CD4-positive, alpha-beta T cell treated with Interleukin-4 for 1 hour (primary cell): ENCODE data around the gene DIDO1.
A peak's percentile ranks its signal among the peaks of the same experiment; 100 is the strongest.

Experiments used
- DNase-seq, 2 donors: peaks; one replicate each; pipeline ENCODE4 v3.0.0-alpha.2; 2020 to 2022

Gene DIDO1

DNA sequence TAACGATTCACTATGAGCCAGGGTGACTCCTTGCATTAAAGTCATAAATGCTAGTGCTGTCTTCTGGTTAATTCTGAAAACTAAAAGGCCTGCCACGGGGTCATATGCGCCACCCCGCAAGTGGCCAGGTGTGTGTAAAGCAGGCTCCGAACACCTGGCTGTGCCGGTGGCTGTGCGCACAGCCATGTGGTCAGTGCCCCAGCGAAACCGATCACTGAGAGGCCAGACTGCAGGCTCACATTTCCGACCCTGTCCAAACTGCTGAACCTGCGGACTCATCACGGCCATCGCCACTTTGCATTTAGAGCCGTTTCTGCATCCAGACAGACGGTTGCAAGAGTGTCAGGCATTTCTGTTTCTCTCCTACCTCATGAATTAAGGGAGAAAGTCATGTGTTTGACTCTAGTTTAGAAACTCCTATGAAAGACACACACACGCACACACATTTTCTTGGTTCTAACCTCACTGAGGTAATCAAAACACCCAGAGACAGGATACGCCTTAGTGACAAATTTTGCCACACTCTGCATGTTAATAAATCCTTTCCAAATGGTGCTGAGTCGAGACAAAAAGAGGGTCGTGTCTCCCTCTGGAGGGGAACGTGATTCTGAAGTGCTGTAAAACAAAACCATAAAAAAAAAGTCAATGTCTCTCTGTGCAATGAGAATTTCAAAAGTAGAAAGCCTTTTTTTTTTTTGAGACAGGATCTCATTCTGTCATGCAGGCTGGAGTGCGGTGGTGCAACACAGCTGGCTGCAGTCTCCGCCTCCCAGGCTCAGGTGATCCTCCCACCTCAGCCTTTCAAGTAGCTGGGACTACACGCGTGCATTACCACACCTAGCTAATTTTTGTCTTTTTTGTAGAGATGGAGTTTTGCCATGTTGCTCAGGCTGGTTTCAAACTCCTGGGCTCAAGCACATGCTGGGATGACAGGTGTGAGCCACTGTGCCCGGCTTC is 33.7 kb downstream of the DIDO1 start:
- peak; percentile 15 to 36 for DNase-seq

DNA sequence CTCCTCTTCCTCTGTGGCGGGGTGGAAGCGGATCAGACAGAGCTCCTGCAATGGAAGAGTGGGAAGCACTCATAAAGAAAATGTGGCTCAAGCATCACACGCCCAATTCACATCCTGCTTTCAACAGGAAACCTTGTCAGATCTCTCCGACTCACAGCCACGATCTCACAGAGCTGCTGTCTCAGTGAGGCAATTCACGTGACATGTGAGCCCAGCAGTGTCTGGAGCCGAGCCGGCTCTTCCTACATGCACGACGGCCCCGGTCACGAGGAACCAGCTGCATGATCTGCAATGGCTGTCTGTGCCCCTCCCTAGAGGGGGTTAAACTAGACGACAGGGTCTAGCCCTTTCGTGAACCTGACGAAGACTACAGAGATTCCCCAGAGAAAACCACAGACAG is 35.2 kb downstream of the DIDO1 start:
- peak; percentile 36 to 37 for DNase-seq

DNA sequence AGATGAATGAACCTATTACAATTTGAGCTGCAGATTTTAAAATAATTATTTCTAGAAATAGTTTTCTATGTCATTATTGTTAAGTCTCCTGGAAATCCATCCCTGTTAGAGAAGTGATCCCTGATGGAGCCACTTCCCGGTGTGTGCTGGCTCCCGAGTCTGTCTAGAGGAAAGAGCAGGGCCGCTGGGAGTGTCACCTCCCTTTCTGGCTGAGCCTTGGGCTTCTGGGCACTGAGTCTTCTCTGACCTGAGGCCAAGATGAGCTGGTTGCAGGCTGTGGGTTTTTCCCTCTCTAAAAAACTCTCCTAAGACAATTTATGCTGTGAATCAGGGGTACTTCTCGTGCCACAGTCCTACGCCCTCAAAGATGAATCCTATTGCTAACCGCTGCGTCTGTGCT is 35.9 kb downstream of the DIDO1 start:
- no peak for DNase-seq

DNA sequence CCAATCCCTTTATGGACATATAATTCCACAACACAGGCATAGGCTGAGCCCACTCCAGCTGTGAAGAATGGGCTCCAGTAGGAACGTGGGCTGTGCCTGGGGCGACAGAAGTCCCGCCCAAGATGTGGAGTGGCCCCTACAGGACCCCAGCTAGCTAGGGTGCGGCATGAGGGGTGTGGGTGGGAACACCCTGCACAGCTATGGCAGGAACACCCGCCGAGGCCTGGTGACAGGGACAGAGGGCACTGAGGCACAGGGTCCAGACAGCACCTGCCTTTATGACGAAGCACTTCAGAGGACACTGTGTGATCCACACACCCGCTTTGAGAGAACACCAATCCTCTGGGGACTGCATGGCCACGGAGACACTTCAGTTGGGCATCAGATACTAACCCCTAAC is 36.4 kb downstream of the DIDO1 start:
- no peak for DNase-seq

DNA sequence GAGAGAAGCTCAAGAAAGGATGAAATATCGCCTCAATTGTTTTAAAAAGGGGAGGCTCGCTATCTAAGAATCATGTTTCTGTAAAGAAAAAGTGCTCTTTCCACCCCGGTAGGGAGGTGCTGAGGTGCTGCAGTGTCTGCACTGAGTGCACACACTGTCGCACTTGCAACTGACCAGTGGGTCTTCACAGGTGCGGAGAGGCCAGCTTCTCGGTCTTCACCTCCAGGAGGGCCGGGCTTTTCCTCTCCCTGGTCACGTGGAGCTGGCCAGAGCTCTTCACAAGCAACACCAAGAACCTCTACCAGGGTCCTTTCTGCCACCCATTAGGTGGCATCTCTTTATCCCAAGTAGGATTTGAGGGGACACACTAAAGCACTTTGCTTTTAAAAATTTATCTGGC is 36.9 kb downstream of the DIDO1 start:
- no peak for DNase-seq

DNA sequence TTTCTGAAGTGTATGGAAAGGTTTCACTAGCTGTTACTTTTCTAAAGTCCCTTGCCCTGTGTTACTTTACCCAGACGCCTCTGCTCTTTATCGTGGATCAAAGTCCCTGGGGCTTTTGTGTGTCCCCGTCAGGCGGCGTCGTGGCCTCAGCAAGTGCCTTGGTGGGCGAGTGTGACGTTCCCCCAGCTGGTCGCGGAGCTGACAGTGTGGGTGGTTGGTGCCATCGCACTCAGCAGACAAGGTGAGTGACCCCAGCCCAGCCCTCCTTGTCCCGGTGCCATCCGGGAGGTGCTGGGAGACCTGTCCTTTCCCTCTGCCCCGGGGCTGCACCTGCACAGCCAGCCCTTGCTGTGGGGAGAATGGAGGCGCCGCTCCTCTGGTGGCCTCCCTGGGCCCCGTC is 37.4 kb downstream of the DIDO1 start:
- DNase-seq = no peak

DNA sequence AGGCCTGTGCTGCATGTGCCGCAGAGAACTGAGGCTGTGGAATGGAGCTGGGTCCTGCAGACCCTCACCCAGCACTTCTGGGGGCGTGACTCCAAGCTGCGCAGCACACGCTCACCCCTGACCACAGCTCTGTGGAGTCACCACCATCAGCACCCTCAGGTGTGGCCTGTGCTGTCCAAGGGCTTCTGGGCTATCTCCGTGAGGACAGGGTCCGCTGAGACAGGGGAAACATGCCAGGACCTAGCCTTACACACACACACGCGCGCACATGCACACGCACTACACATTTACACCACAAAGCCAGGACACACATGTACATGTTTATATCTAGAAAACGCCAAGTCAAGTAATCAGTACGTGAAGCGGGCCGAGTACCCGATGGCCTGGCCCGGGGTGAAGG is 37.9 kb downstream of the DIDO1 start:
- DNase-seq = no peak

DNA sequence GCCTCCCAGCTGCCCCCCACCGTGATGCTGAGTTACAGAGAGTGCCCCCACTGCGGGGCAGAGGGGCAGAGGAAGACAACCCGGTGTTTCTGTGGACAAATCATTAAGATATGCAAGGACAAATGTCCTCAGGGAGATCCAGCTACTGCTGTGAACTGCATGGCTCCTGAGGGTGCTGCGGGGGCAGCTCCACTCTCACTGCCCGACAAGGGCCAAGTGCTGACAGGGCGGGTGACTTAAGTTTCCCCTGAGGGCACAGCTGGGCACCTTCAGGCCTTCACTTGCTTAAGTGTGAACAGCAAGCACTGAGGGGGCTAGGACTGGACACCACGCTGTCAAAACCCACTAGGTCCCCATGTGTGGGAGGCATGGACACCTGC is 38.5 kb downstream of the DIDO1 start:
- no peak for DNase-seq

DNA sequence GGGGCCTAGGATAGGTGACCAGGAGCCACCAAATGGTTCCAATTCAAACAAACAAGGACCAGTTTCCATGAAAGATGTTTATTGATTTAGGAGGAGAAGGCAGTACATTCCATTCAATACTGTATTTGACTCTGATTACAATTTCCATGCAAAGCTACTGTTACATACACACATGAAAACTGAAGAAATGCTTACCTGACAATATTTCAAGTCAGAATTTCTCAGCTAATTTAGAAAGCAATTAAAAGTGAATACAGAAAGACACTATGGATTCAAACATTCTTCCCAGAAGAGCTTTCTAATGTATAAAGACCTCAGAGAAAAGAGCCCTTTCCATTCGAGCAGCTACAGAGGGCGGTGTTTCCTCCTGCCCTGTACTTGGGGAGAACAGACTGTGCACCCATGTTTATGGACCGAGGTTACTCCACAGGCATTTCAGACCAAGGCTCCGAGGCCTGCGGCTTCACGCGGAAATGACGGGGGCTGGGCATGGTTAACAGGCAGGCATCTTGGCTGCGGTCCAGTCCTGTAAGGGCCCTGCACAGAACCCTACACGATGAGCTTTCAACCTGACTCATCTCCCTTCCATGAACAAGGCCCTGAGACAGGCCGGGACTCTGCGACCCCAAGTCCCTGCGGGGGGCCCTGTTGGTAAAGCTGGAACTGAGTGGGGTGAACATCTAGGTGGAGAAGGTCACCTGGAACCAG is 39.0 kb downstream of the DIDO1 start:
- peak; percentile 31 to 51 for DNase-seq

DNA sequence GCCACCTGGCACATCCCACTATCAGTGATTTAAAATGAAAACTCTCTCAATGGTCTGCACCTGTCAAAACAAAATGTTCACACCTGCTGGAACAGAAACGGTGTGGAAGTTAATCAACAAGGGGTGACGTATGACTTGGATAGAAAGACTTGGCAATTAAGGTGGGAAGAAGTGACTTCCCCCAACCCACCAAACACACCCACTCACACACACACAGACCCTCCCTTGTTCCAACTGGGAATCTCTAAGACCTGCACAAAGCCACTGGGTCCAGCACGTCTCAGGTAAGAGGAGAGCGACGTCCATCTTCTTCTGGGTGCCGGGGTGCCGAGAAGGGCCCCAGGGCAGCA is 39.6 kb downstream of the DIDO1 start:
- DNase-seq = no peak

DNA sequence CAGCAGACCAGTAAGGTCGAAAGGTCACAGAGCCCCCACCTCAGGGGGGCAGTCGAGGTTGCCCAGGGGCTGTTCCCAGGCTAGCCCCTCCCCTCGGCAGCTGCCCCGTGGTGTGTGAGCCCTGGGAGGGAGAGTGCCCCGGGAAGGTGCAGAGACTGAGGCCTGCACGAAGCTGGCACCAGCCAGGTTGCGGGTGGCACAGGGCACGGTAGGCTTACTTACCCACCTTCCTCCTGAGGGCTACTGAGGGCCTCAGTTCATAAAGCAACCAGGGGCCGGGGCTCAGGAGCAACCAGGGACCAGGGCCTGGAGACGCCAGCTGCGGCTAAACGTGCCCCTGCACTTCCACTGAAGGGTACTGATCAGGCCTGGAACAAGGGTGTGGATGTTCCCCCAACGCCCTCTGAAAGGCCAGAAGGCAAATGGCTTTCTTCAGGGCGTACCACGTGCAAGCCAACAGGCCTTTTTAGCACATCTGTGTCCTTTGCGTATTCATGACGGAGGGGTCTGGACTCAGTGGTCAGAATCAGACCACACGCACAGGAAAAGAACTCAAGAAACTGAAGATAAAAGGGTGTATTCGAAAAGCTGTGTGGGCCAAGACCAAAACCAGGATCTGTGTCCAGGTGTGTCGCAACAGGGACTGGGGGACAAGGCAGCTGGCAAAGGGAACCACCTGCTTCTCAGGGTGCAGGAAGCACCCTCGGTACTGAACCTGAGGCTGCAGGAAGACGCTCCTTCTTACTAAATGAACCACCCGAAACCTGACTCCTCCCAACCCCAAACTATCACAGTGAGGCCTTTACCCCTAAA is 40.2 kb downstream of the DIDO1 start:
- no peak for DNase-seq

DNA sequence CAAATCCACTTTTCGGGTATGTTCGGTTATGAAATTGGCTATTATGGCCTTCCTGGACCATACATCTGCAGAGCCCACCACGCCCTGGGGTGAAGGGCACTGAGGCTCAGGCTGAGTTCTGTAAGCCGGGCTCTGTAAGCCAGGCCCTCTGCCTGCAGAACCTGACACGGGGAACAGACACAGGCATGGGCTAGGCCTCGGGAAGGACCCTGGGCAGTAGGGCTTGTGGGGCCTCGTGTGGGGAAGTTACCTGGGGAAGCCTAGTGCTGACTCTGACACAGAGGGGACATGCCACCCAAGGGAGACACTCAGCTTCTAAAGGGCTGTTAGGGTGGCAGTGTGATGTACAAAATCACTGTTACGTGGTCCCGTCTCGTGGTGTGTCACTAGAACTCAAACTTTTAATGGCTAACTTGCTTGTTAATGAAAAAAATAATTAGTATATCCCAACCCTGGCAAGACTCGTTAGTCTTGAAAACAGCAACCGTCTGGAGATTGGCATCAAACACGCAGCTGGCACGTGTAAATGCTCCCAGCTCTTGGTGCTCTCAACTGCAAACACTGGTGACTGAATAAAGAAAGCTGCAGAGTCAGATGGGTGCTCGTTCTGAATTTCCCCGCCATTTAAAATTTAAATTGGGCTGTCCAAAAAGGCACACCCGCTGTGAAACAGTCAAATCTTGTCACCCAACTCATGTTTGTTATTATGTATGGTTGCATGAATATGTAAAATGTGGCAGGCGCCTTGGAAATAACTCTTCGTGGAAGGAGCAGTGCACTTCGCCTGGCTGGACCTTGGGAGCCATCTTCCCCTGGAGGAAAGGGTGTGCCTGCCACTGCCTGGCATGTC is 41.0 kb downstream of the DIDO1 start:
- no peak for DNase-seq

DNA sequence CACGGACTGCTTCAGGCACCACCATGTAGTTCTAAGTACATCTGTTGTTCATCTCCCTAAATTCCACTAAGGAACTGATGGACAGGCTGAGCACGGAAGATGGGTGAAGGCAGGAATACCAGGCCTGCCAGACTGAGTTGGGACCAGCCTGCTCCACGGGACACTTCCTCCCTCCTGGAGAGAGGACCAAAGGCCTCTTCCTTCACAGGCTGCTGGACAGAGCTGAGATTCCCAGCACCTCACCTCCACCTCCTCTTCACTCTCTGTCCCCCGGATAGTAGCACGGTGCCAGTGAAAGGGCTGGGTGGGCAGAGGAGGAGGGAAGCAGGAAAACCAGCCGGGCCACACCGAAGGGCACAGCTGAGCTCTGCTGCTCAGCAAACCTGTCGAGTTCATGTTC is 41.7 kb downstream of the DIDO1 start:
- DNase-seq = no peak

DNA sequence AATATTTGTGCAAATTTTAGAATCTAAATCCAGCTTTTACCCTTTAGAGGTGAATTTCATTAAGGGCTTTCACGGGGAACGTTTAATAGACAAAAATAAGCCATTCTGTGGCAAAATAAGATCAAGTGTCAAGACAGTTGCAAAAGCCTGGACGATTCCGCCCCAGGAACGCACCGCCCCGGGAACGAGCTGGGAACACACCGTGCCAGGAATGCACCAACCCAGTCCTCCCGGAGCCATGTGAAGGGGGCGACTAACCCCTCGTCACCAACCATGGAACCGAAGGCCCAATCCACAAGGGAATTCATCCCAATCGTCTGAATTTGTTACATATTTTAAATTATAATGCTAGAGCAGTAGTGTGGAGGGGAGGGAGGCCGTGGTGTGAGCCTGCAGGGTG is 43.9 kb downstream of the DIDO1 start:
- no peak for DNase-seq

DNA sequence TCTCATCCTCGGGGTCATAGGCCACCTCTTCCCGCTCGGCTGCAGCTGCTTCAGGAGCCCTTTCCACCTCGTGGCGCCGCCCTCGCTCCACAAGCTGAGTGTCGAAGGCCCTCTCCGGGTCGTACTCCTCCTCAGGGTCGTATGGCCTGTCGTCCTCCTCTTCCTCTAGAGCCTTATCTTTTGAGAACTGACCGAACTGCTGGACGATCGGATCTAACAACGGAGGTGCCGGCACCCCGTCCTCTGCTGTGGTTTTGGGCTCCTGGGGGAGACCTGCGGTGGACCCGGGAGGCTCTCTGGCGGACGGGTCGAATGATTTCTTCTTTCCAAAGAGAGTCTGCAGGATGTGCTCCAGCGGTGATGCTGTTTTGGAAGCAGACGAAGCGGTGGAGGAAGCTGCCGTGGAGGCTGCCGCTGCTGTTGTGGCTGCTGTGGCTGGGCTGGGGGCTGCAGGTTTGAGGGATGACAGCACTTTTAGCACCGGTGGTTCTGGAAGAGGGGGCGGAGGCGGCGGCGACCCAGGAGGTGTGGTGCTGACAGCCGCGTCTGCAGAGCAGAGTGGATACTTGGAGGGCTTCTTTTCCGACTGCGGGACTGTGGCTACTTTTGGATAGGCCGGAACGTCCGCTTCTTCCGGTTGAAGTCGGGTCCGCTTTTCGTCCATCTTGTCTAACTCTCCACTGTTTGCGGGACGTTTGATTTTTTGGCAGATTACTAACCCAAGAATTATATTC is 44.5 kb downstream of the DIDO1 start:
- DNase-seq = no peak

DNA sequence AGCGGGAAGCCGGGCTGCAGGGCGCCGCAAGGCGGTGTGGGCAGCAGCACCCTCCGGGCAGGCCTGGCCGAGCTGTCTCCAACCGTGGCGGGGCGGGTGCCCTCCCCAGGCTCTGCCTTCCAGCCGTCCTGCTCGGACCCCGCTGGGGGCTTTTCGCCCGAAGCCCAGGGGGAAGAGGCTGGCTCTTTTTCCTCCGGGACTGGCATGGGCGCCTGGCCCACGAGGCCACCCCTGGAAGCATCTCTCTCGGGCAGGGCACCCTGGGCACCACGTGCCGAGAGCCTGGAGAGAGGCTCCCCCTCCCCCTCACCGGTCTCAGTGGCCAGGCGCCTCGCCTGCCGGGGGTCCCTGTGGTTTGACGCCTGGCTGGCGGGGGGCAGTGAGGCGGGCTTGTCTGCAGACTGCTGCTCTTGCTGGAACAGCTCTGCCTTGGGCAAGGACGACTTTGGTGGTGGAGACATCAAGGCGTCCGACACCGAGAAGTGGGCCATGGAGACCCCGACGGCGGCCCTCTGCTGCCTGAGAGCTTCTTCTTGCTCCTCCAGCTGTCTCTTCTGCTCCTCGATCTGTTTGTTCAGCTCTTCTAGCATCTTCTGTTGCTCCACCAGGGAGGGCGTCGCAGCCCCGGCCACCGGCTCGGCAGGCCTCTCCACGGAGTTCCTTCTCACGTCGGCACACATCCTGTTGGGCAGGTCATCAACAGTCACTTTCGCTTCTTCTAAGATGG is 45.2 kb downstream of the DIDO1 start:
- DNase-seq = no peak

DNA sequence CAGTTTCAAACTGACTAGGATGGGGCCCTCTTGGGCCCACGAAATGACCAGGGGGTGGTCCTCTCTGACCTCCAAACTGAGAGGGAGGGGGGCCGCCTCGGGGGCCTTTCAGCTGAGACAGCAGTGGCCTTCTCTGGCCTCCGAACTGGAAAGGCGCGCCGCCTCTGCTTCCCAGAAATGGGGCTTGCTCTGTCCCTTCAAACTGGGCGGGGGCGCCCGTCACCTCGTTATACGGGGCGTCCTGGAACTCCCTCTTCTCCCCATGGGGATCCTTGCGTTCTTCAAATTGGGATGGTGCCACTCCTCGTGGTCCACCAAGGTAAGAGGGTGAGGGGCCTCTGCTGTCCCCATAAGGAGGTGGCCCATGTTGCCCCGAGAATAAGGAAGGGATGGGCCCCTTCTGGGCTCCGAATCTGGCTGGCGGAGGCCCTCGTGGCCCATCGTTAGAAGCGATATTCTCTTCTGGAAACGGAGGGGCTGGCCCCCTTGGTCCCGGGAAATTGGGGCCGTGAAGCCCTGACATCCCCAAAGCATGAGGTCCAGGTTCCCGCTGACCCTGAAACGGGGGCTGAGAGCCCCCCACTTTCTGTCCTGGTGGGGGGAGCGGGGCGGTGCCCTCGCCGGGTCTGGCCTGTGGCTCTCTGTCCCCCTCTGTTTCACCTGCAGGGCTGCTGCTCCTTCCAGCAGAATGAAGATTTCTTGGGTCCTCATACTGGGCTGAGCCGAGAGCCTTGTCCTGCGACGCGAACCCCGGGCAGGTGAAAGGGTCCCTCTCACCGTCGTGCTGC is 46.0 kb downstream of the DIDO1 start:
- no peak for DNase-seq

DNA sequence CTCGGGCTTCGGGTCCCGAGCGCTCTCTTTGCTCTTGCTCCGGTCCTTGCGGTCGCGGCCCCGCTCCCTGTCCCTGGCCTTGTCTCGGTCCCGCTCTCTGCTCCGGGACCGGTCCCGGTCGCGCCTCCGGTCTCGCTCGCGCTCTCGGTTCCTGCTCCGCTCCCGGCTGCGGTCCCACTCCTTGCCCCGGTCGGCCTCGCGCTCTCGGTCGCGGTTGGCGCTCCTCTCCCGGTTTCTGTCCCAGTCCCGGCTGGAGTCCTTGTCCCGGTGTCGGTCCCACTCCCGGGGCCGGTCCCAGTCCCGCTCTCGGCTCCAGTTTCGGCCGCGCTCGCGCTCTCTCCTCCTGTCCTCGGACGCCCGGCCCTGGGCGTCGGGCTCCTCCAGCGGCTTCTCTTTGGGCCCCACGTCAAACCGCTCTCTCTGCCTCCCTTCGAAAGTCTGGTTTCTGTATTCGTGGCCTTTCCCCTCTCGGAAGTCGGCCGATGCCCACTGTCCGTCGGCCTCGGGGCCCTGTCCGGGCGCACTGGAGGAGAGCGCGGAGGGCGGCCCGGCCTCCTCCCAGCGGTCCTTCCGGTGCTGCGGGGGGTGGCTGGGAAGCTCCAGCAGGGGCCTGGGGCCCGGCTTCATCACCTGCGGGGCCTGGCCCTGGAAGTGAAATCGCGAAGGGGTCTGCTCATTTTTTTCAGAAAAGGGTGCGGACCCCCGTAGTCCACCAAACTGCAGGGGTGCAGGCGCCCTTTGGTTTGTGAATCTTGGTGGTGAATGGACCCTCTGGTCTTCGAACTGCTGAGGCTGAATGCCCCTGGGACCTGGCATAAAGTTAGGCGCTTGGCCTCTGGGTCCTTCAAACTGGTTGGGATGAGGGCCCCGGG is 46.8 kb downstream of the DIDO1 start:
- DNase-seq = no peak
